Esophagus squamous epithelium (tissue), 5 donors: ENCODE measurements around the gene ANKRD13A. TPM values are rescaled to one million over a fixed set of nuclear protein-coding genes. Genes with fewer than 3 reads are reported as not detected.
A peak's percentile ranks its signal among the peaks of the same experiment; 100 is the strongest.
"Not testable (repeated sequence)": the region's sequence is repeated elsewhere in the genome, so short reads cannot be mapped to it uniquely, and the experiment has no call there.

ENCODE experiments used
- DNase-seq: peaks from one replicate; lab custom pipeline; 2025; lab: John Stamatoyannopoulos, UW
- H3K27ac ChIP-seq, 4 donors: fragments of 200-600 bp; sonication (generic); one replicate each; pipeline ENCODE4 v1.5.1; 2016 to 2019; ENCODE audit warnings: mild to moderate bottlenecking in 1 of 4
- H3K27me3 ChIP-seq, 4 donors: fragments of 200-600 bp; sonication (generic); 1 replicate in 3 of 4; 2 replicates in 1 of 4; pipeline versions ENCODE4 v1.5.1 to v1.6.0; 2017 to 2021; ENCODE audit warnings: antibody characterized with exemption in 1 of 4
- H3K36me3 ChIP-seq, 3 donors: fragments of 200-600 bp; sonication (generic); one replicate each; pipeline ENCODE4 v1.5.1; 2016 to 2019
- H3K4me1 ChIP-seq, 3 donors: fragments of 200-600 bp; sonication (generic); one replicate each; pipeline ENCODE4 v1.5.1; 2017 to 2019
- H3K4me3 ChIP-seq, 4 donors: fragments of 200-600 bp; sonication (generic); 1 replicate in 3 of 4; 2 replicates in 1 of 4; pipeline ENCODE4 v1.5.1; 2016 to 2019; ENCODE audit warnings: mild to moderate bottlenecking in 2 of 4, moderate library complexity in 1 of 4
- H3K9me3 ChIP-seq, 3 donors: fragments of 200-600 bp; sonication (generic); one replicate each; pipeline ENCODE4 v1.5.1; 2016 to 2019
- CTCF ChIP-seq, 6 experiments: fragments of 450-650 bp in 4 of 6; fragments of 200-600 bp in 2 of 6; sonication (generic) in 2 of 6; IDR thresholded peaks; one replicate each; pipeline ENCODE4 v1.5.1; 2016 to 2019; ENCODE audit warnings: antibody characterized with exemption in 6 of 6, mild to moderate bottlenecking in 4 of 6, moderate library complexity in 4 of 6
- POLR2A ChIP-seq, 4 donors: fragments of 450-650 bp; IDR thresholded peaks; one replicate each; pipeline ENCODE4 v1.6.1; 2017; ENCODE audit warnings: antibody characterized with exemption in 4 of 4, mild to moderate bottlenecking in 4 of 4, moderate library complexity in 3 of 4
- WGBS, 2 donors: methylation state at CpG; one replicate each; pipeline ENCODE4 v1.1.5; 2018; 5-methylcytosine and 5-hydroxymethylcytosine counted together
- intact Hi-C: fragments of 100-400 bp; cut with DNase I; formaldehyde crosslinking; loops from one replicate; pipeline ENCODE4 v1.15.0; 2022
- small RNA-seq, 4 donors: library from RNA; depleted of rRNA; stranded (forward); fragments of <200 nt; gene quantifications; one replicate each; pipeline ENCODE3, GENCODE V24; 2016
- total RNA-seq, 4 donors: library from RNA; depleted of rRNA; stranded (reverse); fragments of >200 nt; gene quantifications; one replicate each; pipeline ENCODE4 v1.1.0, GENCODE V29; 2016
- donor health status: DM: yes; HTN: yes; CAD: no.

Gene ANKRD13A
- total RNA-seq, 4 donors from 2014 or later = 67.6 to 92.9 (median 72.8) TPM

DNA sequence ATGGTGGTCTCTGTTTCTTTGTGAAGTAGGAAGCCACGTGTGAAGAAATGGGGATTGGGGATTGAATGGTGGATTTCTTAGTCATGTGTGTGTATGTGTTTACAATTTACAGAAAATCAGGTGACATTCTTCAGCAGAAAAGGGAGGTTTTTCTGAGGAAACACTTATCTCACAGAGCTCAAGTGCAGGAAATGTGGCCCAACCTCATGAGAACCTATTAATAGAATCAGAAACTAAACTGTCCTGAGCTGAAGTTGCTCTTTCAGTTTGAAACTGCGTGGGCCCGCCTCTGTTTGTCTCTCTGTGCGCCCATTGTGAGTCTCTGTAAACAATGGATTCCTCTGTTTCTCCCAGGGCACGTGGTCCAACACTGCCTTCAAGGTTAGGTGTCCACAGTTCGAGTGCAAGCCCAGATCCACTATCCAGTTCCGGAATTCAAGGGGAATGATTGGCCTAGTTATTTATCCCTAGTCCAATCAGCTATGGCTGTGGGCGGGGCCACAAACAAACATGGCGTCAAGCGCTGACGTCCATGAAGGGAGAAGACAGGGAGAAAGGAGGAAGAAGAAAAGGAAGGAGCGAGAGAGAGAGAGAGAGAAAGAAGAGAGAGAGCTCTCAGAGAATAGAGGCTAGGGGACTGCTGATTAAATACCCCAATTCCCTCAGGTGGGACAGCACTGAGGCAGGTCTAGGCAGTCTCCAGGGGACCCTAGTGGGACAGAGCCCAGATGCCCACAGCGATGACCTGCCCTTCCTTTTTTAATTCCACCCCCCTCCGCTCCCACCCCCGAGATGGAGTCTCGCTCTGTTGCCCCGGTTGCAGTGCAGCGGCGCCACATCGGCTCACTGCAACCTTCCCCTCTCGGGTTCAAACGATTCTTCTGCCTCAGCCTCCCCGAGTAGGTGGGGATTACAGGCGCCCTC lies 80.5 kb downstream of the ANKRD13A start:
- no peaks in the 10 kb centered on the region for H3K36me3 ChIP-seq
- H3K4me1 ChIP-seq = no peaks in the 10 kb centered on the region
- H3K9me3 ChIP-seq = no peaks in the 10 kb centered on the region
- TF ChIP-seq POLR2A (IDR thresholded peaks at IDR 0.05) = no peak
- TF ChIP-seq CTCF (IDR thresholded peaks at IDR 0.05) = no peak
- peak overlapping the region in 2 of 4 donors; percentile 9 to 41 for H3K4me3 ChIP-seq
- intact Hi-C loops = no loop called here
- 63 to 76% methylated on average over 17 to 22 of the region's 24 CpGs for WGBS, 2 donors
- DNase-seq = no peak
- peak overlapping the region; percentile 0 to 59 (median 34) for H3K27ac ChIP-seq
- H3K27me3 ChIP-seq = no peaks in the 10 kb centered on the region

GRCh38 chr12:110080410-110080809 lies 81.2 kb downstream of the ANKRD13A start:
- TF ChIP-seq POLR2A (IDR thresholded peaks at IDR 0.05) (no peak), CTCF (IDR thresholded peaks at IDR 0.05) (no peak)
- Histone ChIP-seq H3K4me1 (no peaks in the 10 kb centered on the region), H3K27ac (peak overlapping the region in 1 of 4 donors; percentile 59), H3K27me3 (no peaks in the 10 kb centered on the region), H3K36me3 (no peaks in the 10 kb centered on the region), H3K9me3 (no peaks in the 10 kb centered on the region), H3K4me3 (no peak overlapping the region)
- intact Hi-C loops = no loop called here
- no peak for DNase-seq
- 83 to 85% methylated on average over 7 of the region's 7 CpGs for WGBS, 2 donors

DNA sequence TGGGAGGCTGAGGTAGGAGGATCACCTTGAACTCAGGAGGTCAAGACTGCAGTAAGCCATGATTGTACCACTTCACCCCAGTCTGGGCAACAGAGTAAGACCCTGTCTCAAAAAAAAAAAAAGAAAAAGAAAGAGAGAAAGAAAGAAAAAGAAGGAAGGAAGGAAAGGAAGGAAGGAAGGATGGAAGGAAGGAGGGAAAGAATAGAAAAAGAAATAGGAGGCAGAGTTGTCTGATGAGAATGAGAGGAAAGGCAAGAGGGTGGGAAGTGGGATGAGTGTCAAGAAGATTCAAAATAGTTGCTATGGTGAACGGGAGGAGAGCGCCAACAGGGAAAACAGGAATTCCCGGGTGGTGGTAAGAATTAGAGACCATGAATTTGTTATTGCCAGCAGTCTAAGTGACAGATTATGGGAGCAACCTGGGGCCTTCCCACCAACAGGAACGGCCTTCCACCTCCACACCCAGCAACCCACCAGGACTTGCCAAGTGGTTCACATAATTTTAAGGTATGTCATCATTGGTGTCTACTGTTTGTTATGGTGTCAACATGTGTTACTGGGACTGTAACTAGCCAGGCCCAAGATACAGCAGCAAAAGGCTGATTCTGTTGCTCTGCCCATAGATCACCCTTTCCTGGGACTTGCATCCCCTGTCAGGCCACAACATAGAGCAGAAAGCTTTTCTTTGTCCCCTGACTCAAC lies 85.2 kb downstream of the ANKRD13A start:
- Histone ChIP-seq H3K27ac (no peak overlapping the region), H3K27me3 (no peaks in the 10 kb centered on the region), H3K9me3 (no peaks in the 10 kb centered on the region), H3K4me1 (no peaks in the 10 kb centered on the region), H3K36me3 (no peaks in the 10 kb centered on the region), H3K4me3 (no peak overlapping the region)
- TF ChIP-seq POLR2A (IDR thresholded peaks at IDR 0.05) (no peak), CTCF (IDR thresholded peaks at IDR 0.05) (no peak)
- intact Hi-C loops = no loop called here
- WGBS, 2 donors = 43 to 52% methylated on average over 4 of the region's 4 CpGs
- DNase-seq = no peak

- H3K4me3 ChIP-seq, H3K36me3 ChIP-seq, H3K4me1 ChIP-seq, intact Hi-C loops, H3K9me3 ChIP-seq, H3K27me3 ChIP-seq, H3K27ac ChIP-seq, DNase-seq: not testable (repeated sequence)
- WGBS, 2 donors = 83 to 86% methylated on average over 6 of the region's 6 CpGs
Measured at GRCh38 chr12:110088216-110088615, 89.0 kb downstream of the ANKRD13A start.

GRCh38 chr12:110088936-110089335 lies 89.7 kb downstream of the ANKRD13A start:
- H3K4me3 ChIP-seq = no peak overlapping the region
- H3K4me1 ChIP-seq = no peaks in the 10 kb centered on the region
- H3K27ac ChIP-seq = peak overlapping the region in 1 of 4 donors; percentile 44
- TF ChIP-seq CTCF (IDR thresholded peaks at IDR 0.05) (no peak), POLR2A (IDR thresholded peaks at IDR 0.05) (no peak)
- 74 to 85% methylated on average over 5 of the region's 5 CpGs for WGBS, 2 donors
- DNase-seq = no peak
- no peaks in the 10 kb centered on the region for H3K9me3 ChIP-seq
- intact Hi-C loops = no loop called here
- peaks cover 0 to 6% (median 0%) of the 10 kb centered on the region in 4 donors for H3K27me3 ChIP-seq
- no peaks in the 10 kb centered on the region for H3K36me3 ChIP-seq

Small RNA genes lying within 50 kb of the gene (small RNA-seq; reads per million reads assigned to genes)
- 0 reads per million in 4 donors for gene AC007546.2

Other genes starting within 250 kb of the ANKRD13A start
- 1 to 10 TPM; 2.8 to 7.5 (median 4.8) TPM for gene TRPV4, start 166.0 kb upstream of the ANKRD13A start, total RNA-seq
- 100 to 1,000 TPM; 315 to 901 (median 457) TPM for gene GLTP, start 118.9 kb upstream of the ANKRD13A start, total RNA-seq
- 10 to 100 TPM; 15.7 to 31.7 (median 20.0) TPM for gene TCHP, start 99.2 kb upstream of the ANKRD13A start, total RNA-seq
- gene GIT2, start 3.1 kb upstream of the ANKRD13A start, total RNA-seq = 10 to 100 TPM; 14.1 to 31.9 (median 21.0) TPM
- gene C12orf76, start 49.1 kb downstream of the ANKRD13A start, total RNA-seq = 10 to 100 TPM in 1 of 4 donors, 1 to 10 TPM in 3; 3.2 to 10.8 (median 5.9) TPM
- 10 to 100 TPM in 1 of 4 donors, 1 to 10 TPM in 3; 3.6 to 12.6 (median 7.2) TPM for gene IFT81, start 124.9 kb downstream of the ANKRD13A start, total RNA-seq